PC-3 (cell line): ENCODE measurements around the gene SHROOM1. TPM values are rescaled to one million over a fixed set of nuclear protein-coding genes. Genes with fewer than 3 reads are reported as not detected.
A peak's percentile ranks its signal among the peaks of the same experiment; 100 is the strongest.

Experiments used
- ATAC-seq: fragments of 200-7000 bp; cut with Tn5 transposase; 2 replicates; pipeline ENCODE4 v1.9.1; 2020; ENCODE audit warnings: mild to moderate bottlenecking, moderate library complexity
- BruUV-seq: library from RNA; stranded (reverse); fragments of 400-500 nt; replicated peaks from 2 replicates; lab custom pipeline; 2021; lab: Mats Ljungman, UMichigan
- CTCF ChIA-PET: fragments of 300-600 bp; sonication (Branson Sonifier 250); formaldehyde crosslinking; loops from one replicate; lab custom pipeline; 2022; ENCODE audit warnings: antibody characterized with exemption; lab: Charles Lee
- POLR2A ChIA-PET: fragments of 300-600 bp; sonication (Branson Sonifier 250); formaldehyde crosslinking; loops from one replicate; lab custom pipeline; 2022; ENCODE audit warnings: antibody characterized with exemption; ENCODE audit not compliant: unreplicated experiment; lab: Charles Lee
- DNase-seq: peaks from one replicate; pipeline ENCODE4 v3.0.0-alpha.2; 2015
- H2AFZ ChIP-seq: fragments of 300-600 bp; sonication (generic); 2 replicates; pipeline ENCODE4 v1.6.0; 2016; ENCODE audit warnings: antibody characterized with exemption, low read length
- H3F3A ChIP-seq: fragments of 300-600 bp; sonication (generic); one replicate; pipeline ENCODE4 v1.6.0; 2017; ENCODE audit warnings: antibody characterized with exemption, low read length, control low read depth, mild to moderate bottlenecking; ENCODE audit not compliant: unreplicated experiment
- H3K27ac ChIP-seq: fragments of 300-600 bp; sonication (generic); 2 replicates; pipeline ENCODE4 v1.5.1; 2016; ENCODE audit warnings: mild to moderate bottlenecking, low read length
- H3K27me3 ChIP-seq: fragments of 300-600 bp; sonication (generic); 2 replicates; pipeline ENCODE4 v1.6.1; 2016; ENCODE audit warnings: low read length, mixed read lengths
- H3K36me3 ChIP-seq: fragments of 300-600 bp; sonication (generic); 2 replicates; pipeline ENCODE4 v1.6.1; 2016; ENCODE audit warnings: low read depth, mixed run types, low read length, mixed read lengths
- H3K4me1 ChIP-seq: fragments of 300-600 bp; sonication (generic); 2 replicates; pipeline ENCODE4 v1.5.1; 2016; ENCODE audit warnings: low read length; ENCODE audit not compliant: insufficient read depth
- H3K4me2 ChIP-seq: fragments of 300-600 bp; sonication (generic); 2 replicates; pipeline ENCODE4 v1.6.0; 2016; ENCODE audit warnings: low read length
- H3K4me3 ChIP-seq: fragments of 300-600 bp; sonication (generic); 2 replicates; pipeline ENCODE4 v1.5.1; 2016; ENCODE audit warnings: mild to moderate bottlenecking, low read length, mixed read lengths
- H3K79me2 ChIP-seq: fragments of 300-600 bp; sonication (generic); 2 replicates; pipeline ENCODE4 v1.6.1; 2017; ENCODE audit warnings: low read length, mixed read lengths
- H3K9ac ChIP-seq: fragments of 300-600 bp; sonication (generic); 2 replicates; pipeline ENCODE4 v1.6.0; 2016; ENCODE audit warnings: mild to moderate bottlenecking, low read length
- H3K9me2 ChIP-seq: fragments of 300-600 bp; sonication (generic); replicated peaks from 2 replicates; pipeline ENCODE4 v1.6.1; 2016; ENCODE audit warnings: mixed run types, low read length, mixed read lengths
- H3K9me3 ChIP-seq: fragments of 300-600 bp; sonication (generic); 2 replicates; pipeline ENCODE4 v1.6.1; 2016; ENCODE audit warnings: low read length, mixed read lengths
- H4K20me1 ChIP-seq: fragments of 300-600 bp; sonication (generic); 2 replicates; pipeline ENCODE4 v1.6.1; 2016; ENCODE audit warnings: low read length, mixed read lengths
- CTCF ChIP-seq: fragments of 300-600 bp; sonication (generic); conservative IDR thresholded peaks from 2 replicates; pipeline ENCODE4 v1.5.1; 2017; ENCODE audit warnings: antibody characterized with exemption, low read depth, mild to moderate bottlenecking, low read length
- EZH2 ChIP-seq: fragments of 300-600 bp; sonication (generic); IDR thresholded peaks from one replicate; pipeline ENCODE4 v1.6.1; 2017; ENCODE audit warnings: antibody characterized with exemption, mild to moderate bottlenecking, low read length; ENCODE audit not compliant: unreplicated experiment
- EZH2phosphoT487 ChIP-seq: fragments of 300-600 bp; sonication (generic); IDR thresholded peaks from 2 replicates; pipeline ENCODE4 v1.6.1; 2018; ENCODE audit warnings: mild to moderate bottlenecking, antibody characterized with exemption, low read length, borderline replicate concordance
- intact Hi-C: fragments of 100-400 bp; cut with micrococcal nuclease; formaldehyde crosslinking; loops from 2 replicates; pipeline ENCODE4 v1.9.0; 2023
- total RNA-seq: library from RNA; depleted of rRNA; stranded (reverse); fragments of >200 nt; gene quantifications from 2 replicates; pipeline ENCODE4 v1.2.3, GENCODE V29; 2014

SHROOM1 gene
- total RNA-seq, 1 experiment from 2014 or later, result 13.6 TPM

GRCh38 chr5:132840313-132840712 is 9.9 kb upstream of the SHROOM1 start:
- ChIA-PET POLR2A (no interaction called here), CTCF (no interaction called here)
- Histone ChIP-seq H3K9me2 (no peaks in the 10 kb centered on the region), H3K4me3 (no peak overlapping the region), H3K79me2 (no peaks in the 10 kb centered on the region), H3K4me1 (peaks cover 32% of the 10 kb centered on the region), H3K27ac (no peak overlapping the region), H3K27me3 (no peaks in the 10 kb centered on the region), H3K9ac (no peak overlapping the region), H3K9me3 (no peaks in the 10 kb centered on the region), H2AFZ (peak overlapping the region; percentile 75), H3K36me3 (no peaks in the 10 kb centered on the region), H4K20me1 (no peaks in the 10 kb centered on the region), H3K4me2 (no peak overlapping the region), H3F3A (no peaks in the 10 kb centered on the region)
- intact Hi-C loops, result no loop called here
- DNase-seq, result no peak
- TF ChIP-seq EZH2phosphoT487 (no peak), CTCF (no peak), EZH2 (no peak)
- no peak for ATAC-seq
- no TSS peak for BruUV-seq

GRCh38 chr5:132839426-132840301 is 9.2 kb upstream of the SHROOM1 start:
- BruUV-seq, result no TSS peak
- no peaks in the 10 kb centered on the region for H4K20me1 ChIP-seq
- no peaks in the 10 kb centered on the region for H3K36me3 ChIP-seq
- ATAC-seq (peak; percentile 40), DNase-seq (peak; percentile 44)
- no peaks in the 10 kb centered on the region for H3K9me2 ChIP-seq
- intact Hi-C loops, result no loop called here
- TF ChIP-seq CTCF (no peak), EZH2 (no peak), EZH2phosphoT487 (no peak)
- no peak overlapping the region for H3K4me3 ChIP-seq
- H3K9ac ChIP-seq, result no peak overlapping the region; the same call in 1 of the 2 replicates
- no peaks in the 10 kb centered on the region for H3K9me3 ChIP-seq
- no peaks in the 10 kb centered on the region for H3K27me3 ChIP-seq
- no peaks in the 10 kb centered on the region for H3F3A ChIP-seq
- H2AFZ ChIP-seq, result peak overlapping the region; percentile 75
- H3K27ac ChIP-seq, result peak overlapping the region; percentile 26; the same call in 1 of the 2 replicates
- peaks cover 32% of the 10 kb centered on the region for H3K4me1 ChIP-seq
- no peaks in the 10 kb centered on the region for H3K79me2 ChIP-seq
- no peak overlapping the region for H3K4me2 ChIP-seq
- POLR2A ChIA-PET, result no interaction called here
- CTCF ChIA-PET, result no interaction called here
